Left ventricle myocardium inferior (tissue), 1 donor: ENCODE data around the gene ACR. TPM values are rescaled to one million over a fixed set of nuclear protein-coding genes. Genes with fewer than 3 reads are reported as not detected.

ENCODE experiments used
- DNase-seq: peaks from one replicate; pipeline ENCODE4 v3.0.0-alpha.2; 2020
- H3K27ac ChIP-seq: fragments of 200-600 bp; replicated peaks from 2 replicates; pipeline ENCODE4 v1.8.0; 2021
- H3K27me3 ChIP-seq: fragments of 200-600 bp; 2 replicates; pipeline ENCODE4 v1.8.0; 2021; ENCODE audit warnings: low read depth
- H3K36me3 ChIP-seq: fragments of 200-600 bp; 2 replicates; pipeline ENCODE4 v1.8.0; 2021
- H3K4me1 ChIP-seq: fragments of 200-600 bp; 2 replicates; pipeline ENCODE4 v1.8.0; 2021
- H3K4me3 ChIP-seq: fragments of 200-600 bp; 2 replicates; pipeline ENCODE4 v1.8.0; 2021; ENCODE audit warnings: mild to moderate bottlenecking, moderate library complexity
- H3K9me3 ChIP-seq: fragments of 200-600 bp; replicated peaks from 2 replicates; pipeline ENCODE4 v1.8.0; 2021
- CTCF ChIP-seq: fragments of 200-600 bp; IDR thresholded peaks from 2 replicates; pipeline ENCODE4 v1.8.0; 2021; ENCODE audit warnings: antibody characterized with exemption, mild to moderate bottlenecking, borderline replicate concordance
- intact Hi-C: fragments of 100-400 bp; cut with micrococcal nuclease; formaldehyde crosslinking; loops from one replicate; pipeline ENCODE4 v1.11.0; 2022
- total RNA-seq: library from RNA; stranded (reverse); fragmentation: NEBNext Ultra II Directional; extraction: Animal tissue kit (Norgen Biotek cat#: 25700); gene quantifications from one replicate; pipeline ENCODE4 v1.2.1, GENCODE V29; 2021
- donor health status: DM: no; HTN: yes; CAD: no; lungs with severe emphysema.

ACR gene
- total RNA-seq, 1 donor from 2014 or later = 0.30 TPM

- peaks cover 41% of the 10 kb centered on the region for H3K27me3 ChIP-seq
- DNase-seq = no peak
- H3K4me3 ChIP-seq = no peak overlapping the region
- H3K36me3 ChIP-seq = peaks cover 35% of the 10 kb centered on the region
- H3K27ac ChIP-seq = peak overlapping the region; percentile 1
- intact Hi-C loops = no loop called here
- TF ChIP-seq CTCF = no peak
- H3K4me1 ChIP-seq = peaks cover 93% of the 10 kb centered on the region
- no peaks in the 10 kb centered on the region for H3K9me3 ChIP-seq
These were observed 13.4 kb upstream of the ACR start for GRCh38 chr22:50724616-50725015.

- H3K9me3 ChIP-seq = no peaks in the 10 kb centered on the region
- no peak overlapping the region for H3K4me3 ChIP-seq
- TF ChIP-seq CTCF = no peak
- peaks cover 99% of the 10 kb centered on the region for H3K4me1 ChIP-seq
- DNase-seq = peak; percentile 0
- H3K36me3 ChIP-seq = peaks cover 35% of the 10 kb centered on the region
- H3K27ac ChIP-seq = peak overlapping the region; percentile 1
- intact Hi-C loops = no loop called here
- H3K27me3 ChIP-seq = peaks cover 41% of the 10 kb centered on the region
These were observed 12.4 kb upstream of the ACR start for GRCh38 chr22:50725597-50725996.

- Histone ChIP-seq H3K27me3 (peaks cover 41% of the 10 kb centered on the region), H3K4me1 (peaks cover 100% of the 10 kb centered on the region), H3K9me3 (no peaks in the 10 kb centered on the region), H3K27ac (peak overlapping the region; percentile 35), H3K4me3 (no peak overlapping the region), H3K36me3 (peaks cover 30% of the 10 kb centered on the region)
- TF ChIP-seq CTCF = no peak
- intact Hi-C loops = no loop called here
- peak; percentile 2 for DNase-seq
These were observed 11.2 kb upstream of the ACR start for GRCh38 chr22:50726643-50727340.

- no peak overlapping the region for H3K4me3 ChIP-seq
- H3K27me3 ChIP-seq = peaks cover 41% of the 10 kb centered on the region
- TF ChIP-seq CTCF = no peak
- H3K9me3 ChIP-seq = no peaks in the 10 kb centered on the region
- peaks cover 26% of the 10 kb centered on the region for H3K36me3 ChIP-seq
- peak overlapping the region; percentile 35 for H3K27ac ChIP-seq
- H3K4me1 ChIP-seq = peaks cover 97% of the 10 kb centered on the region
- DNase-seq = peak; percentile 9
- intact Hi-C loops = no loop called here
These were observed 10.1 kb upstream of the ACR start for GRCh38 chr22:50727678-50728522.

GRCh38 chr22:50728523-50728931 is 9.5 kb upstream of the ACR start:
- TF ChIP-seq CTCF = no peak
- peak; percentile 12 for DNase-seq
- intact Hi-C loops = no loop called here
- Histone ChIP-seq H3K4me1 (peaks cover 97% of the 10 kb centered on the region), H3K9me3 (no peaks in the 10 kb centered on the region), H3K27ac (peak overlapping the region; percentile 35), H3K4me3 (no peak overlapping the region), H3K27me3 (peaks cover 44% of the 10 kb centered on the region), H3K36me3 (peaks cover 25% of the 10 kb centered on the region)
